ENCODE results near the gene CCR1. TPM values are rescaled to one million over a fixed set of nuclear protein-coding genes. Genes with fewer than 3 reads are reported as not detected.

CCR1 gene
- total RNA-seq, 1 experiment from 2014 or later, result 0.10 TPM

DNA sequence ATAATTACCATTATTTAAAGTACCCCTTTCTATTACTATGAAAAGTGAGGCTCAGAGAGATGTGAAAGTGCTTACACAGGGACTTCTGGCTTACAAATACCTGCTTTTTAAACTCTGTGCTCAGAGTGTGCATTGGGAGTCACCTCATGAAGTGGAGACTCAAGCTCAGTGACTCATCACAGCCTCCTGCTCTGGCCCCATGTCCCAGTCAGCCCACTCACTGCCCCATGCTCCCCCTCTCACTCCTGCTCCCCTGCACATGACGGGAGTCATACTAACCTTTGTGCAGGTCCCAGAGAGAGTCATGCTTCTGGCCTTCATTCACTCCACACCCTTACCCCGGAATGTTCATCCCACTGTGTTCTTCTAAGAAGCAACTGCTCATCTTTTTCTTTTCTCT, 20.2 kb downstream of the CCR1 start:
- 0 out of 2 replicates have a peak, but pooled peaks have one; percentile 39 for ATAC-seq
- Histone ChIP-seq H3K36me3 (ENCODE audit: control insufficient read depth in 1 of 2, insufficient read depth in 2 of 2, low read length in 2 of 2) (no peaks in the 10 kb centered on the region), H3K9ac (ENCODE audit: low read length) (no peak overlapping the region), H3K4me2 (ENCODE audit: low read length) (peak overlapping the region; percentile 27), H2AFZ (ENCODE audit: low read depth, low read length, poor library complexity, severe bottlenecking) (no peak overlapping the region), H3K4me3 (replicated peaks in 1 of 2; ENCODE audit: low read depth in 1 of 2, low read length in 2 of 2) (no peak overlapping the region), H3K9me3 (ENCODE audit: control insufficient read depth in 1 of 2, insufficient read depth in 1 of 2, low read depth in 1 of 2, low read length in 2 of 2) (no peaks in the 10 kb centered on the region), H3K27ac (ENCODE audit: low read depth, low read length) (no peak overlapping the region), H4K20me1 (ENCODE audit: insufficient read depth) (no peaks in the 10 kb centered on the region), H3K4me1 (ENCODE audit: control insufficient read depth in 1 of 2, insufficient read depth in 2 of 2, low read length in 2 of 2) (peaks cover 0 to 24% of the 10 kb centered on the region in 2 experiments; a peak in 2 of 4 replicates), H3K9me2 (ENCODE audit: insufficient read depth) (no peaks in the 10 kb centered on the region), H3K79me2 (ENCODE audit: insufficient read depth, low read length) (no peaks in the 10 kb centered on the region), H3K27me3 (ENCODE audit: insufficient read depth, low read length) (no peaks in the 10 kb centered on the region)
- POLR2A ChIA-PET, result no interaction called here
- no TSS peak for BruUV-seq (replicated peaks)
- no peak for TF ChIP-seq RAD21 (IDR thresholded peaks at IDR 0.05; ENCODE audit: low read depth)
- no peak for TF ChIP-seq JUND (IDR thresholded peaks at IDR 0.05)
- no peak for TF ChIP-seq SP1 (IDR thresholded peaks at IDR 0.05; ENCODE audit: low read depth)
- TF ChIP-seq ZNF274 (IDR thresholded peaks at IDR 0.05; ENCODE audit: low read depth, low read length), result no peak
- TF ChIP-seq, protein P1, sequence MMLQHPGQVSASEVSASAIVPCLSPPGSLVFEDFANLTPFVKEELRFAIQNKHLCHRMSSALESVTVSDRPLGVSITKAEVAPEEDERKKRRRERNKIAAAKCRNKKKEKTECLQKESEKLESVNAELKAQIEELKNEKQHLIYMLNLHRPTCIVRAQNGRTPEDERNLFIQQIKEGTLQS (IDR thresholded peaks at IDR 0.05), result no peak
- TF ChIP-seq, protein P2, sequence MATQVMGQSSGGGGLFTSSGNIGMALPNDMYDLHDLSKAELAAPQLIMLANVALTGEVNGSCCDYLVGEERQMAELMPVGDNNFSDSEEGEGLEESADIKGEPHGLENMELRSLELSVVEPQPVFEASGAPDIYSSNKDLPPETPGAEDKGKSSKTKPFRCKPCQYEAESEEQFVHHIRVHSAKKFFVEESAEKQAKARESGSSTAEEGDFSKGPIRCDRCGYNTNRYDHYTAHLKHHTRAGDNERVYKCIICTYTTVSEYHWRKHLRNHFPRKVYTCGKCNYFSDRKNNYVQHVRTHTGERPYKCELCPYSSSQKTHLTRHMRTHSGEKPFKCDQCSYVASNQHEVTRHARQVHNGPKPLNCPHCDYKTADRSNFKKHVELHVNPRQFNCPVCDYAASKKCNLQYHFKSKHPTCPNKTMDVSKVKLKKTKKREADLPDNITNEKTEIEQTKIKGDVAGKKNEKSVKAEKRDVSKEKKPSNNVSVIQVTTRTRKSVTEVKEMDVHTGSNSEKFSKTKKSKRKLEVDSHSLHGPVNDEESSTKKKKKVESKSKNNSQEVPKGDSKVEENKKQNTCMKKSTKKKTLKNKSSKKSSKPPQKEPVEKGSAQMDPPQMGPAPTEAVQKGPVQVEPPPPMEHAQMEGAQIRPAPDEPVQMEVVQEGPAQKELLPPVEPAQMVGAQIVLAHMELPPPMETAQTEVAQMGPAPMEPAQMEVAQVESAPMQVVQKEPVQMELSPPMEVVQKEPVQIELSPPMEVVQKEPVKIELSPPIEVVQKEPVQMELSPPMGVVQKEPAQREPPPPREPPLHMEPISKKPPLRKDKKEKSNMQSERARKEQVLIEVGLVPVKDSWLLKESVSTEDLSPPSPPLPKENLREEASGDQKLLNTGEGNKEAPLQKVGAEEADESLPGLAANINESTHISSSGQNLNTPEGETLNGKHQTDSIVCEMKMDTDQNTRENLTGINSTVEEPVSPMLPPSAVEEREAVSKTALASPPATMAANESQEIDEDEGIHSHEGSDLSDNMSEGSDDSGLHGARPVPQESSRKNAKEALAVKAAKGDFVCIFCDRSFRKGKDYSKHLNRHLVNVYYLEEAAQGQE (IDR thresholded peaks at IDR 0.05; ENCODE audit: low read depth), result no peak
- TF ChIP-seq TCF7L2 (IDR thresholded peaks at IDR 0.05; ENCODE audit: borderline replicate concordance, extremely low read depth, insufficient read depth, insufficient read length), result no peak
- TF ChIP-seq CEBPB (IDR thresholded peaks at IDR 0.05; ENCODE audit: low read depth), result no peak
- no peak for TF ChIP-seq POLR2AphosphoS5 (IDR thresholded peaks at IDR 0.05; ENCODE audit: low read depth, low read length)
- TF ChIP-seq ZFX (IDR thresholded peaks at IDR 0.05), result no peak
- TF ChIP-seq, protein P3, sequence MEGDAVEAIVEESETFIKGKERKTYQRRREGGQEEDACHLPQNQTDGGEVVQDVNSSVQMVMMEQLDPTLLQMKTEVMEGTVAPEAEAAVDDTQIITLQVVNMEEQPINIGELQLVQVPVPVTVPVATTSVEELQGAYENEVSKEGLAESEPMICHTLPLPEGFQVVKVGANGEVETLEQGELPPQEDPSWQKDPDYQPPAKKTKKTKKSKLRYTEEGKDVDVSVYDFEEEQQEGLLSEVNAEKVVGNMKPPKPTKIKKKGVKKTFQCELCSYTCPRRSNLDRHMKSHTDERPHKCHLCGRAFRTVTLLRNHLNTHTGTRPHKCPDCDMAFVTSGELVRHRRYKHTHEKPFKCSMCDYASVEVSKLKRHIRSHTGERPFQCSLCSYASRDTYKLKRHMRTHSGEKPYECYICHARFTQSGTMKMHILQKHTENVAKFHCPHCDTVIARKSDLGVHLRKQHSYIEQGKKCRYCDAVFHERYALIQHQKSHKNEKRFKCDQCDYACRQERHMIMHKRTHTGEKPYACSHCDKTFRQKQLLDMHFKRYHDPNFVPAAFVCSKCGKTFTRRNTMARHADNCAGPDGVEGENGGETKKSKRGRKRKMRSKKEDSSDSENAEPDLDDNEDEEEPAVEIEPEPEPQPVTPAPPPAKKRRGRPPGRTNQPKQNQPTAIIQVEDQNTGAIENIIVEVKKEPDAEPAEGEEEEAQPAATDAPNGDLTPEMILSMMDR (IDR thresholded peaks at IDR 0.05 in 2 of 3, conservative IDR thresholded peaks at IDR 0.05 in 1 of 3; ENCODE audit: borderline replicate concordance in 1 of 3, insufficient read depth in 1 of 3, low read depth in 2 of 3, low read length in 2 of 3), result no peak
- TF ChIP-seq YY1 (IDR thresholded peaks at IDR 0.05; ENCODE audit: extremely low read depth, insufficient replicate concordance, low read depth, low read length), result no peak
- no peak; the same call in 1 of the 2 replicates for TF ChIP-seq FOSL1 (IDR thresholded peaks at IDR 0.05; ENCODE audit: low read depth)
- no peak for TF ChIP-seq EGR1 (IDR thresholded peaks at IDR 0.05; ENCODE audit: low read depth)
- no peak for TF ChIP-seq EZH2 (IDR thresholded peaks at IDR 0.05)
- no peak for TF ChIP-seq SRF (IDR thresholded peaks at IDR 0.05; ENCODE audit: low read depth)
- TF ChIP-seq EZH2phosphoT487 (IDR thresholded peaks at IDR 0.05; ENCODE audit: borderline replicate concordance), result no peak
- RAD21 ChIA-PET (ENCODE audit: low non-redundant PET in 1 of 2, low total read pairs in 2 of 2, uncharacterized antibody in 2 of 2, unreplicated experiment in 2 of 2), result no interaction called here
- DNase-seq (ENCODE audit: low read depth, low spot score), result peak; percentile 7
- intact Hi-C loops (cut with micrococcal nuclease), result no loop called here
- CTCF ChIA-PET, result no interaction called here

All from HCT116 (cell line).